ENCODE measurements around the gene LHX5.

Gene LHX5

GRCh38 chr12:113443030-113443539, 28.6 kb downstream of the LHX5 start:
- no peak overlapping the region for H3K27ac ChIP-seq
- no peak for DNase-seq (ENCODE audit: low read depth, low spot score)

- no peak overlapping the region for H3K27ac ChIP-seq
- DNase-seq (ENCODE audit: low read depth, low spot score) = no peak
These were observed 30.5 kb downstream of the LHX5 start for GRCh38 chr12:113440947-113441782.

- DNase-seq (ENCODE audit: low read depth, low spot score) = no peak
- H3K27ac ChIP-seq = no peak overlapping the region
These were observed 31.3 kb downstream of the LHX5 start for GRCh38 chr12:113440336-113440735.

GRCh38 chr12:113439606-113440030, 32.1 kb downstream of the LHX5 start:
- DNase-seq (ENCODE audit: low read depth, low spot score) = no peak
- no peak overlapping the region for H3K27ac ChIP-seq

GRCh38 chr12:113439301-113439597, 32.4 kb downstream of the LHX5 start:
- DNase-seq (ENCODE audit: low read depth, low spot score) = no peak
- no peak overlapping the region for H3K27ac ChIP-seq

- no peak for DNase-seq (ENCODE audit: low read depth, low spot score)
- no peak overlapping the region for H3K27ac ChIP-seq
These were observed 33.0 kb downstream of the LHX5 start for GRCh38 chr12:113438523-113439300.

GRCh38 chr12:113437729-113438100, 34.0 kb downstream of the LHX5 start:
- DNase-seq (ENCODE audit: low read depth, low spot score) = no peak
- H3K27ac ChIP-seq = no peak overlapping the region

GRCh38 chr12:113436993-113437728, 34.5 kb downstream of the LHX5 start:
- no peak for DNase-seq (ENCODE audit: low read depth, low spot score)

GRCh38 chr12:113436586-113436985, 35.1 kb downstream of the LHX5 start:
- no peak overlapping the region for H3K27ac ChIP-seq
- DNase-seq (ENCODE audit: low read depth, low spot score) = no peak

More at GRCh38 chr12:113436993-113437728, 34.5 kb downstream of the LHX5 start:
- no peak overlapping the region for H3K27ac ChIP-seq

- DNase-seq (ENCODE audit: low read depth, low spot score) = no peak
- H3K27ac ChIP-seq = no peak overlapping the region
These were observed 36.3 kb downstream of the LHX5 start for GRCh38 chr12:113435367-113435766.

GRCh38 chr12:113432986-113433385, 38.7 kb downstream of the LHX5 start:
- no peak overlapping the region for H3K27ac ChIP-seq
- DNase-seq (ENCODE audit: low read depth, low spot score) = no peak

- H3K27ac ChIP-seq = no peak overlapping the region
- DNase-seq (ENCODE audit: low read depth, low spot score) = no peak
These were observed 43.2 kb downstream of the LHX5 start for GRCh38 chr12:113428482-113428881.

GRCh38 chr12:113427882-113428281, 43.8 kb downstream of the LHX5 start:
- no peak for DNase-seq (ENCODE audit: low read depth, low spot score)
- no peak overlapping the region for H3K27ac ChIP-seq

GRCh38 chr12:113425960-113426453, 45.7 kb downstream of the LHX5 start:
- no peak overlapping the region for H3K27ac ChIP-seq
- no peak for DNase-seq (ENCODE audit: low read depth, low spot score)

GRCh38 chr12:113424915-113425823, 46.5 kb downstream of the LHX5 start:
- DNase-seq (ENCODE audit: low read depth, low spot score) = no peak
- H3K27ac ChIP-seq = no peak overlapping the region

GRCh38 chr12:113424456-113424855, 47.2 kb downstream of the LHX5 start:
- no peak overlapping the region for H3K27ac ChIP-seq
- DNase-seq (ENCODE audit: low read depth, low spot score) = no peak

GRCh38 chr12:113422886-113423669, 48.6 kb downstream of the LHX5 start:
- DNase-seq (ENCODE audit: low read depth, low spot score) = no peak
- H3K27ac ChIP-seq = peak overlapping the region; percentile 53

GRCh38 chr12:113422030-113422885, 49.4 kb downstream of the LHX5 start, which contains the start of gene SDSL:
Gene SDSL, plus strand, starts transcription at chr12:113422380. Its CDS starts 5,603 bp downstream, at chr12:113427983.
- DNase-seq (ENCODE audit: low read depth, low spot score) = peak; percentile 39
- H3K27ac ChIP-seq = peak within 1 kb of the TSS; percentile 53

Data from epithelial cell of prostate (primary cell).